ENCODE measurements around the gene RAPGEF5. TPM values are rescaled to one million over a fixed set of nuclear protein-coding genes. Genes with fewer than 3 reads are reported as not detected.

RAPGEF5 gene
- total RNA-seq, 1 experiment from 2014 or later = 13.3 TPM

DNA sequence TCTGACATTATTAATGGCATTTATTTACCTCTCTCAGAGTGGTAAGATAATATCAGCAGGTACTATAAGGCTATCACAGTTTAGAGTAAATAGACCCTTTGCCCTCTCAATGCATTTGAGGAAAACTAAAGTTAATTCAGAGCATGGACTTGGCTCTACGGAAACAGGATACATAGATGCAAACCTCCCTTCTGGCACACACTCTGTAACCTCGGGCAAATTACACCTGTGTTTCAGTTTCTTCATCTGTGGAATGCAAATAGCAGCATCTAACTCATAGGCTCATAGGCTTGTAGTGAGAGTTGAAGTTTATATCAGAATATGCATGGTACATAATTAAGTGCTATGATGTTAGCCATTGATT is 5.6 kb downstream of the RAPGEF5 start:
- H3K4me1 ChIP-seq (ENCODE audit: insufficient read depth, low read length) = peaks cover 6% of the 10 kb centered on the region; the same call in 1 of the 2 replicates
- no peak overlapping the region for H3K4me2 ChIP-seq (ENCODE audit: insufficient read depth, insufficient read length, low read length)
- peaks cover 8% of the 10 kb centered on the region; the same call in 1 of the 2 replicates for H3K79me2 ChIP-seq (ENCODE audit: insufficient read depth, low read length)
- no peak overlapping the region for H2BK120ac ChIP-seq (ENCODE audit: low read depth, low read length, poor library complexity, severe bottlenecking)
- no peak overlapping the region for H4K8ac ChIP-seq (replicated peaks; ENCODE audit: insufficient read length, low read depth, low read length)
- H2BK15ac ChIP-seq (ENCODE audit: low read depth, low read length) = no peak overlapping the region
- H3K27me3 Mint-ChIP-seq (ENCODE audit: low read depth) = peaks cover 2% of the 10 kb centered on the region; the same call in 1 of the 2 replicates
- no peaks in the 10 kb centered on the region for H4K20me1 ChIP-seq (ENCODE audit: control insufficient read depth, insufficient read depth, insufficient read length)
- H3K14ac ChIP-seq (ENCODE audit: insufficient read depth, low read length) = no peak overlapping the region
- H3K27ac ChIP-seq (ENCODE audit: insufficient read length, low read depth, low read length) = no peak overlapping the region
- H3K4me3 Mint-ChIP-seq = no peak overlapping the region
- H2BK12ac ChIP-seq (ENCODE audit: insufficient read length, low read depth, low read length) = no peak overlapping the region
- no peak overlapping the region for H2AFZ ChIP-seq (ENCODE audit: low read length)
- H3K36me3 Mint-ChIP-seq (ENCODE audit: insufficient read depth in 1 of 3, low read depth in 3 of 3) = peaks cover 13 to 31% (median 17%) of the 10 kb centered on the region in 3 experiments
- H3K56ac ChIP-seq (ENCODE audit: insufficient read length, low read depth, low read length) = no peak overlapping the region
- H3K23ac ChIP-seq (ENCODE audit: insufficient read length, low read depth, low read length) = no peak overlapping the region
- no peaks in the 10 kb centered on the region for H3K79me1 ChIP-seq (ENCODE audit: insufficient read depth, low read depth, low read length, poor library complexity, severe bottlenecking)
- no peak overlapping the region for H3T11ph ChIP-seq (ENCODE audit: low read length)
- no peak overlapping the region for H3K9ac ChIP-seq (ENCODE audit: extremely low read depth, insufficient read length, low read length)
- no peak overlapping the region for H3K18ac ChIP-seq (ENCODE audit: insufficient read length, low read depth, low read length)
- H4K5ac ChIP-seq (ENCODE audit: insufficient read length, low read depth, low read length) = no peak overlapping the region
- no peak overlapping the region for H4K91ac ChIP-seq (ENCODE audit: insufficient read length, low read depth, low read length)
- H2BK20ac ChIP-seq (ENCODE audit: low read depth, low read length, poor library complexity, severe bottlenecking) = no peak overlapping the region
- 0 out of 7 replicates have a peak overlapping the region, but pooled peaks of 1 of the 3 experiments have one; percentile 17 for H3K27ac Mint-ChIP-seq
- no peak for DNase-seq
- no peak overlapping the region for H2BK5ac ChIP-seq (ENCODE audit: insufficient read length, low read length)
- TF ChIP-seq, protein P1, sequence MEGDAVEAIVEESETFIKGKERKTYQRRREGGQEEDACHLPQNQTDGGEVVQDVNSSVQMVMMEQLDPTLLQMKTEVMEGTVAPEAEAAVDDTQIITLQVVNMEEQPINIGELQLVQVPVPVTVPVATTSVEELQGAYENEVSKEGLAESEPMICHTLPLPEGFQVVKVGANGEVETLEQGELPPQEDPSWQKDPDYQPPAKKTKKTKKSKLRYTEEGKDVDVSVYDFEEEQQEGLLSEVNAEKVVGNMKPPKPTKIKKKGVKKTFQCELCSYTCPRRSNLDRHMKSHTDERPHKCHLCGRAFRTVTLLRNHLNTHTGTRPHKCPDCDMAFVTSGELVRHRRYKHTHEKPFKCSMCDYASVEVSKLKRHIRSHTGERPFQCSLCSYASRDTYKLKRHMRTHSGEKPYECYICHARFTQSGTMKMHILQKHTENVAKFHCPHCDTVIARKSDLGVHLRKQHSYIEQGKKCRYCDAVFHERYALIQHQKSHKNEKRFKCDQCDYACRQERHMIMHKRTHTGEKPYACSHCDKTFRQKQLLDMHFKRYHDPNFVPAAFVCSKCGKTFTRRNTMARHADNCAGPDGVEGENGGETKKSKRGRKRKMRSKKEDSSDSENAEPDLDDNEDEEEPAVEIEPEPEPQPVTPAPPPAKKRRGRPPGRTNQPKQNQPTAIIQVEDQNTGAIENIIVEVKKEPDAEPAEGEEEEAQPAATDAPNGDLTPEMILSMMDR (conservative IDR thresholded peaks at IDR 0.05) = no peak
- no CpG with 5 or more reads among the region's 2 CpGs for WGBS (ENCODE audit: extremely low coverage, insufficient read length, low lambda C conversion rate)
- H3K9me3 ChIP-seq (ENCODE audit: control insufficient read depth, low read depth, low read length) = no peaks in the 10 kb centered on the region
- no peak overlapping the region for H2AK5ac ChIP-seq (ENCODE audit: insufficient read length, low read length)
- H3K9me3 Mint-ChIP-seq = peaks cover 8 to 12% of the 10 kb centered on the region in 2 experiments
- no peaks in the 10 kb centered on the region for H3K27me3 ChIP-seq (ENCODE audit: insufficient read depth, low read length)
- H3K4me1 Mint-ChIP-seq = peaks cover 24 to 30% of the 10 kb centered on the region in 2 experiments
- H3K23me2 ChIP-seq (ENCODE audit: insufficient read length, low read depth, low read length, poor library complexity, severe bottlenecking) = peaks cover 4% of the 10 kb centered on the region
- no peak overlapping the region for H3K4ac ChIP-seq (ENCODE audit: low read depth, low read length)

Measured in H9 (cell line).